ENCODE data around the gene NSUN5. TPM values are rescaled to one million over a fixed set of nuclear protein-coding genes. Genes with fewer than 3 reads are reported as not detected.

The NSUN5 gene
- total and polyA plus RNA-seq, 2 experiments from 2014 or later, result 65.6 to 73.4 TPM

DNA sequence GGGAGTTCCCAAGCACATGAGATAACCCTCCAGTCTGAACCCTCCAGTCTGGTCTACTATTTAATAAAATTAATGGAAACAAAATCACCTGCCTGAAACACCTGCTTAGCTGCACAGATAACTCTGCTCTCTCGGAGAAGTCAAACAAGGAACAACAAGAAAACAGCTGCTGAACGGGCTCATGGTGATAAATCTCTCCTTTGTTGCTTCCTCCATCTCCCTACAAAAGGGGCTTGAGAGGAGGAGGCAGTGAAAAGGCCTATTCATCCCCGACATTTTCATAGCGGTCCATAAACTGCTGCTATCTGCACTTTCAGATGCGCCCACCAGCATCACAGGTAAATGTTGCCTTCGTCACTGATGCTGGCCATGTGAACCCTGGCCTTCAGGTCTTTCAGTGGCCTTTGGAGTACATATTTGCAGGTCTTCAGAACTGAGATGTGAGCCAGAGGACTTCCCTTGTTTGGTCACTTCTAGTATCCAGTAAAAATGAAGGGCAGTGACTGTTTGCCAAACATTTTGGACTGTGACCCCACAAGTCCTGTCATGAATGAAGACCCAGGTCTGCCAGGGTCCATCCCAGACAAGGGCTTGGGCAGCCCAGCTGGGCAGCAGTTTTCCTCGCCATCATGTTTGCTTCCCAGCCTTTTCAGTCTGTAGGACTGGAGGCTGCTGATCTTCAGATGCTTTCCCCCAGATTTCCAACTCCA, 35.2 kb upstream of the NSUN5 start:
- no peaks in the 10 kb centered on the region for H3K79me2 ChIP-seq (replicated peaks; ENCODE audit: insufficient read depth)
- H3K9me3 Mint-ChIP-seq, result no peaks in the 10 kb centered on the region
- no peaks in the 10 kb centered on the region for H4K20me1 ChIP-seq (replicated peaks; ENCODE audit: insufficient read depth)
- no peak overlapping the region for H3K4me3 ChIP-seq
- DNase-seq (ENCODE audit: low spot score) (no peak), ATAC-seq (no peak)
- no peaks in the 10 kb centered on the region for H3K27me3 ChIP-seq (ENCODE audit: insufficient read depth)
- TF ChIP-seq JUNB (IDR thresholded peaks at IDR 0.05; ENCODE audit: unreplicated experiment), result no peak
- TF ChIP-seq, protein P1, sequence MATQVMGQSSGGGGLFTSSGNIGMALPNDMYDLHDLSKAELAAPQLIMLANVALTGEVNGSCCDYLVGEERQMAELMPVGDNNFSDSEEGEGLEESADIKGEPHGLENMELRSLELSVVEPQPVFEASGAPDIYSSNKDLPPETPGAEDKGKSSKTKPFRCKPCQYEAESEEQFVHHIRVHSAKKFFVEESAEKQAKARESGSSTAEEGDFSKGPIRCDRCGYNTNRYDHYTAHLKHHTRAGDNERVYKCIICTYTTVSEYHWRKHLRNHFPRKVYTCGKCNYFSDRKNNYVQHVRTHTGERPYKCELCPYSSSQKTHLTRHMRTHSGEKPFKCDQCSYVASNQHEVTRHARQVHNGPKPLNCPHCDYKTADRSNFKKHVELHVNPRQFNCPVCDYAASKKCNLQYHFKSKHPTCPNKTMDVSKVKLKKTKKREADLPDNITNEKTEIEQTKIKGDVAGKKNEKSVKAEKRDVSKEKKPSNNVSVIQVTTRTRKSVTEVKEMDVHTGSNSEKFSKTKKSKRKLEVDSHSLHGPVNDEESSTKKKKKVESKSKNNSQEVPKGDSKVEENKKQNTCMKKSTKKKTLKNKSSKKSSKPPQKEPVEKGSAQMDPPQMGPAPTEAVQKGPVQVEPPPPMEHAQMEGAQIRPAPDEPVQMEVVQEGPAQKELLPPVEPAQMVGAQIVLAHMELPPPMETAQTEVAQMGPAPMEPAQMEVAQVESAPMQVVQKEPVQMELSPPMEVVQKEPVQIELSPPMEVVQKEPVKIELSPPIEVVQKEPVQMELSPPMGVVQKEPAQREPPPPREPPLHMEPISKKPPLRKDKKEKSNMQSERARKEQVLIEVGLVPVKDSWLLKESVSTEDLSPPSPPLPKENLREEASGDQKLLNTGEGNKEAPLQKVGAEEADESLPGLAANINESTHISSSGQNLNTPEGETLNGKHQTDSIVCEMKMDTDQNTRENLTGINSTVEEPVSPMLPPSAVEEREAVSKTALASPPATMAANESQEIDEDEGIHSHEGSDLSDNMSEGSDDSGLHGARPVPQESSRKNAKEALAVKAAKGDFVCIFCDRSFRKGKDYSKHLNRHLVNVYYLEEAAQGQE (IDR thresholded peaks at IDR 0.05; ENCODE audit: unreplicated experiment), result no peak
- no peak for TF ChIP-seq EZH2phosphoT487 (IDR thresholded peaks at IDR 0.05; ENCODE audit: unreplicated experiment)
- TF ChIP-seq ZNF331 (CRISPR knock-in tag; IDR thresholded peaks at IDR 0.05; ENCODE audit: low read depth), result no peak
- TF ChIP-seq NANOG (IDR thresholded peaks at IDR 0.05; ENCODE audit: borderline replicate concordance), result no peak
- TF ChIP-seq, protein P2, sequence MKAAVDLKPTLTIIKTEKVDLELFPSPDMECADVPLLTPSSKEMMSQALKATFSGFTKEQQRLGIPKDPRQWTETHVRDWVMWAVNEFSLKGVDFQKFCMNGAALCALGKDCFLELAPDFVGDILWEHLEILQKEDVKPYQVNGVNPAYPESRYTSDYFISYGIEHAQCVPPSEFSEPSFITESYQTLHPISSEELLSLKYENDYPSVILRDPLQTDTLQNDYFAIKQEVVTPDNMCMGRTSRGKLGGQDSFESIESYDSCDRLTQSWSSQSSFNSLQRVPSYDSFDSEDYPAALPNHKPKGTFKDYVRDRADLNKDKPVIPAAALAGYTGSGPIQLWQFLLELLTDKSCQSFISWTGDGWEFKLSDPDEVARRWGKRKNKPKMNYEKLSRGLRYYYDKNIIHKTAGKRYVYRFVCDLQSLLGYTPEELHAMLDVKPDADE (IDR thresholded peaks at IDR 0.05), result no peak
- no peak for TF ChIP-seq ZNF114 (CRISPR knock-in tag; IDR thresholded peaks at IDR 0.05)
- TF ChIP-seq STAT1 (IDR thresholded peaks at IDR 0.05; ENCODE audit: unreplicated experiment), result no peak
- TF ChIP-seq, protein P3, sequence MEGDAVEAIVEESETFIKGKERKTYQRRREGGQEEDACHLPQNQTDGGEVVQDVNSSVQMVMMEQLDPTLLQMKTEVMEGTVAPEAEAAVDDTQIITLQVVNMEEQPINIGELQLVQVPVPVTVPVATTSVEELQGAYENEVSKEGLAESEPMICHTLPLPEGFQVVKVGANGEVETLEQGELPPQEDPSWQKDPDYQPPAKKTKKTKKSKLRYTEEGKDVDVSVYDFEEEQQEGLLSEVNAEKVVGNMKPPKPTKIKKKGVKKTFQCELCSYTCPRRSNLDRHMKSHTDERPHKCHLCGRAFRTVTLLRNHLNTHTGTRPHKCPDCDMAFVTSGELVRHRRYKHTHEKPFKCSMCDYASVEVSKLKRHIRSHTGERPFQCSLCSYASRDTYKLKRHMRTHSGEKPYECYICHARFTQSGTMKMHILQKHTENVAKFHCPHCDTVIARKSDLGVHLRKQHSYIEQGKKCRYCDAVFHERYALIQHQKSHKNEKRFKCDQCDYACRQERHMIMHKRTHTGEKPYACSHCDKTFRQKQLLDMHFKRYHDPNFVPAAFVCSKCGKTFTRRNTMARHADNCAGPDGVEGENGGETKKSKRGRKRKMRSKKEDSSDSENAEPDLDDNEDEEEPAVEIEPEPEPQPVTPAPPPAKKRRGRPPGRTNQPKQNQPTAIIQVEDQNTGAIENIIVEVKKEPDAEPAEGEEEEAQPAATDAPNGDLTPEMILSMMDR (conservative IDR thresholded peaks at IDR 0.05; ENCODE audit: low read depth in 2 of 2), result no peak
- no peak for TF ChIP-seq CREB1 (CRISPR knock-in tag; IDR thresholded peaks at IDR 0.05; ENCODE audit: low read depth)
- TF ChIP-seq POLR2AphosphoS5 (IDR thresholded peaks at IDR 0.05; ENCODE audit: low read depth), result no peak
- TF ChIP-seq, protein P4, sequence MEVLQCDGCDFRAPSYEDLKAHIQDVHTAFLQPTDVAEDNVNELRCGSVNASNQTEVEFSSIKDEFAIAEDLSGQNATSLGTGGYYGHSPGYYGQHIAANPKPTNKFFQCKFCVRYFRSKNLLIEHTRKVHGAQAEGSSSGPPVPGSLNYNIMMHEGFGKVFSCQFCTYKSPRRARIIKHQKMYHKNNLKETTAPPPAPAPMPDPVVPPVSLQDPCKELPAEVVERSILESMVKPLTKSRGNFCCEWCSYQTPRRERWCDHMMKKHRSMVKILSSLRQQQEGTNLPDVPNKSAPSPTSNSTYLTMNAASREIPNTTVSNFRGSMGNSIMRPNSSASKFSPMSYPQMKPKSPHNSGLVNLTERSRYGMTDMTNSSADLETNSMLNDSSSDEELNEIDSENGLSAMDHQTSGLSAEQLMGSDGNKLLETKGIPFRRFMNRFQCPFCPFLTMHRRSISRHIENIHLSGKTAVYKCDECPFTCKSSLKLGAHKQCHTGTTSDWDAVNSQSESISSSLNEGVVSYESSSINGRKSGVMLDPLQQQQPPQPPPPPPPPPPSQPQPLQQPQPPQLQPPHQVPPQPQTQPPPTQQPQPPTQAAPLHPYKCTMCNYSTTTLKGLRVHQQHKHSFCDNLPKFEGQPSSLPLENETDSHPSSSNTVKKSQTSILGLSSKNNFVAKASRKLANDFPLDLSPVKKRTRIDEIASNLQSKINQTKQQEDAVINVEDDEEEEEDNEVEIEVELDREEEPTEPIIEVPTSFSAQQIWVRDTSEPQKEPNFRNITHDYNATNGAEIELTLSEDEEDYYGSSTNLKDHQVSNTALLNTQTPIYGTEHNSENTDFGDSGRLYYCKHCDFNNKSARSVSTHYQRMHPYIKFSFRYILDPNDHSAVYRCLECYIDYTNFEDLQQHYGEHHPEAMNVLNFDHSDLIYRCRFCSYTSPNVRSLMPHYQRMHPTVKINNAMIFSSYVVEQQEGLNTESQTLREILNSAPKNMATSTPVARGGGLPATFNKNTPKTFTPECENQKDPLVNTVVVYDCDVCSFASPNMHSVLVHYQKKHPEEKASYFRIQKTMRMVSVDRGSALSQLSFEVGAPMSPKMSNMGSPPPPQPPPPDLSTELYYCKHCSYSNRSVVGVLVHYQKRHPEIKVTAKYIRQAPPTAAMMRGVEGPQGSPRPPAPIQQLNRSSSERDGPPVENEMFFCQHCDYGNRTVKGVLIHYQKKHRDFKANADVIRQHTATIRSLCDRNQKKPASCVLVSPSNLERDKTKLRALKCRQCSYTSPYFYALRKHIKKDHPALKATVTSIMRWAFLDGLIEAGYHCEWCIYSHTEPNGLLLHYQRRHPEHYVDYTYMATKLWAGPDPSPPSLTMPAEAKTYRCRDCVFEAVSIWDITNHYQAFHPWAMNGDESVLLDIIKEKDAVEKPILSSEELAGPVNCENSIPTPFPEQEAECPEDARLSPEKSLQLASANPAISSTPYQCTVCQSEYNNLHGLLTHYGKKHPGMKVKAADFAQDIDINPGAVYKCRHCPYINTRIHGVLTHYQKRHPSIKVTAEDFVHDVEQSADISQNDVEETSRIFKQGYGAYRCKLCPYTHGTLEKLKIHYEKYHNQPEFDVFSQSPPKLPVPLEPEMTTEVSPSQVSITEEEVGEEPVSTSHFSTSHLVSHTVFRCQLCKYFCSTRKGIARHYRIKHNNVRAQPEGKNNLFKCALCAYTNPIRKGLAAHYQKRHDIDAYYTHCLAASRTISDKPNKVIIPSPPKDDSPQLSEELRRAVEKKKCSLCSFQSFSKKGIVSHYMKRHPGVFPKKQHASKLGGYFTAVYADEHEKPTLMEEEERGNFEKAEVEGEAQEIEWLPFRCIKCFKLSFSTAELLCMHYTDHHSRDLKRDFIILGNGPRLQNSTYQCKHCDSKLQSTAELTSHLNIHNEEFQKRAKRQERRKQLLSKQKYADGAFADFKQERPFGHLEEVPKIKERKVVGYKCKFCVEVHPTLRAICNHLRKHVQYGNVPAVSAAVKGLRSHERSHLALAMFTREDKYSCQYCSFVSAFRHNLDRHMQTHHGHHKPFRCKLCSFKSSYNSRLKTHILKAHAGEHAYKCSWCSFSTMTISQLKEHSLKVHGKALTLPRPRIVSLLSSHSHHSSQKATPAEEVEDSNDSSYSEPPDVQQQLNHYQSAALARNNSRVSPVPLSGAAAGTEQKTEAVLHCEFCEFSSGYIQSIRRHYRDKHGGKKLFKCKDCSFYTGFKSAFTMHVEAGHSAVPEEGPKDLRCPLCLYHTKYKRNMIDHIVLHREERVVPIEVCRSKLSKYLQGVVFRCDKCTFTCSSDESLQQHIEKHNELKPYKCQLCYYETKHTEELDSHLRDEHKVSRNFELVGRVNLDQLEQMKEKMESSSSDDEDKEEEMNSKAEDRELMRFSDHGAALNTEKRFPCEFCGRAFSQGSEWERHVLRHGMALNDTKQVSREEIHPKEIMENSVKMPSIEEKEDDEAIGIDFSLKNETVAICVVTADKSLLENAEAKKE (CRISPR knock-in tag; IDR thresholded peaks at IDR 0.05), result no peak
- TF ChIP-seq EZH2 (IDR thresholded peaks at IDR 0.05; ENCODE audit: low read depth, unreplicated experiment), result no peak
- no peaks in the 10 kb centered on the region for H3K9me2 ChIP-seq (ENCODE audit: insufficient read depth)
- H3K27me3 Mint-ChIP-seq (ENCODE audit: insufficient read depth, low read depth, poor library complexity), result peaks cover 10% of the 10 kb centered on the region
- H3K4me1 ChIP-seq (ENCODE audit: insufficient read depth), result peaks cover 7% of the 10 kb centered on the region; the same call in 1 of the 2 replicates
- H3K27ac Mint-ChIP-seq, result no peak overlapping the region
- H3K4me1 Mint-ChIP-seq, result peaks cover 37% of the 10 kb centered on the region
- no peak overlapping the region for H3K27ac ChIP-seq (ENCODE audit: low read depth)
- no peaks in the 10 kb centered on the region for H3F3A ChIP-seq (replicated peaks; ENCODE audit: low read depth)
- no peaks in the 10 kb centered on the region for H3K36me3 ChIP-seq (ENCODE audit: insufficient read depth)
- H3K36me3 Mint-ChIP-seq (ENCODE audit: low read depth), result no peaks in the 10 kb centered on the region
- H2AFZ ChIP-seq, result no peak overlapping the region
- H3K4me2 ChIP-seq, result no peak overlapping the region
- no peak overlapping the region for H3K4me3 Mint-ChIP-seq

Data from GM23338 (cell line).